ENCODE results near the gene G2E3.
A peak's percentile ranks its signal among the peaks of the same experiment; 100 is the strongest.
"Not testable (repeated sequence)": the region's sequence is repeated elsewhere in the genome, so short reads cannot be mapped to it uniquely, and the experiment has no call there.

G2E3 gene, protein sequence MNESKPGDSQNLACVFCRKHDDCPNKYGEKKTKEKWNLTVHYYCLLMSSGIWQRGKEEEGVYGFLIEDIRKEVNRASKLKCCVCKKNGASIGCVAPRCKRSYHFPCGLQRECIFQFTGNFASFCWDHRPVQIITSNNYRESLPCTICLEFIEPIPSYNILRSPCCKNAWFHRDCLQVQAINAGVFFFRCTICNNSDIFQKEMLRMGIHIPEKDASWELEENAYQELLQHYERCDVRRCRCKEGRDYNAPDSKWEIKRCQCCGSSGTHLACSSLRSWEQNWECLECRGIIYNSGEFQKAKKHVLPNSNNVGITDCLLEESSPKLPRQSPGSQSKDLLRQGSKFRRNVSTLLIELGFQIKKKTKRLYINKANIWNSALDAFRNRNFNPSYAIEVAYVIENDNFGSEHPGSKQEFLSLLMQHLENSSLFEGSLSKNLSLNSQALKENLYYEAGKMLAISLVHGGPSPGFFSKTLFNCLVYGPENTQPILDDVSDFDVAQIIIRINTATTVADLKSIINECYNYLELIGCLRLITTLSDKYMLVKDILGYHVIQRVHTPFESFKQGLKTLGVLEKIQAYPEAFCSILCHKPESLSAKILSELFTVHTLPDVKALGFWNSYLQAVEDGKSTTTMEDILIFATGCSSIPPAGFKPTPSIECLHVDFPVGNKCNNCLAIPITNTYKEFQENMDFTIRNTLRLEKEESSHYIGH

GRCh38 chr14:30558675-30559555 lies at the start of gene G2E3:
Gene G2E3, plus strand, starts transcription at chr14:30559158. Its CDS starts 21,922 bp downstream, at chr14:30581080.
- peak; percentile 82 for DNase-seq

DNA sequence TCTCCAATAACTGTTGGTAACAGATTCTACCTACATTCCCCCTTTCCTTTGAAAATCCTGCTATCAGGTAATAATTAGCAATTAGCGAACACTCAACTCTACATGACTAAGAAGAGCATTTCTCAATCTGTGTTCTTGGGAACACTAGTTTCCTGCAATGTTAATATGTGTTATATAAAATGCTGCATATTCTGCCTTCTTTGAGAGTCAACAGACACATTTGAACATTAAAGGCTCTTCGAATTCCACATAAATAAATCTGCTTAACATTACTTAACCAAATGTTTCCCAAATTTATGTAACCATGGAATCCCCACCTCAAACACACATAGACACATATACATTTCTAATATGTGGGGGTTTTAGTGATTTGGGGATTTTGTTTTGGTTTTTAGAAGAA lies 41.2 kb upstream of the G2E3 start:
- no peak for DNase-seq

- DNase-seq: peak; percentile 83
These were observed 39.9 kb upstream of the G2E3 start for GRCh38 chr14:30518867-30519560.

DNA sequence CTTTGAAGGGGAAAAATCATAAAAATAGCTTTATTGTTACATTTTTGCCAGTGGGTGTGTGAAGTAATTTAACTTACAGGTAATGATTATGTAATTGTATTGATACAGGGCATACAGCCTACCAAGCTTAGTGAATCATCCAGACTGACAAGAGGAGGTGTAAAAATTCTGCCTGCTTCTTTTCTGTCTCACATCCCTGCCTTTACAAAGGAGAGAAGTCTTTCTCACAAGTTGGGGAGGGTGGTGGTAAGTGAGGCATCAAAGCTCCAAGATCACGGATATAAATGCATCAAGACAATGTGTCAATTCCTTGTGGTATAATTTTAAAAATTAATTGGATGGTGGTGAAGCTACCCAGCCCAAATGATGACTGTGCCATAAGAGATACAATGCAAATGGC lies 39.0 kb upstream of the G2E3 start:
- no peak for DNase-seq

DNA sequence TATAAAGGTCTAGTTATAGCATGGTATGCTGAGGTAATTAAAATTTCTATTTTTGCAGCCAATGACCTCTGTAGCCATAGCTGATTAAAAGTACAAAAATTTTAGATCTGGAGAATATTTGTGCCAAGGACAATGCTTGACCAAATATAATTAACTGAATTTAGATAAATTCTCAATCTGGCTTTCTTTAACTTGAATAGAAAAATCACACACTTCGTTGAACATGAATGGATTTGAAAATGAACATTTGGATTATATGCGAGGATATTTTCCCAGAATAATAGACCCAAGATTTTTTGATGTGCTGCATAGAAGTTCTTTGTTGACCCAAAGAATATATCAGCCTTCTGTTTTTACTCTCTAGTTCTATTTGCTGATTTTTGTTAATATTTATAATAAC lies 38.4 kb upstream of the G2E3 start:
- no peak for DNase-seq

DNA sequence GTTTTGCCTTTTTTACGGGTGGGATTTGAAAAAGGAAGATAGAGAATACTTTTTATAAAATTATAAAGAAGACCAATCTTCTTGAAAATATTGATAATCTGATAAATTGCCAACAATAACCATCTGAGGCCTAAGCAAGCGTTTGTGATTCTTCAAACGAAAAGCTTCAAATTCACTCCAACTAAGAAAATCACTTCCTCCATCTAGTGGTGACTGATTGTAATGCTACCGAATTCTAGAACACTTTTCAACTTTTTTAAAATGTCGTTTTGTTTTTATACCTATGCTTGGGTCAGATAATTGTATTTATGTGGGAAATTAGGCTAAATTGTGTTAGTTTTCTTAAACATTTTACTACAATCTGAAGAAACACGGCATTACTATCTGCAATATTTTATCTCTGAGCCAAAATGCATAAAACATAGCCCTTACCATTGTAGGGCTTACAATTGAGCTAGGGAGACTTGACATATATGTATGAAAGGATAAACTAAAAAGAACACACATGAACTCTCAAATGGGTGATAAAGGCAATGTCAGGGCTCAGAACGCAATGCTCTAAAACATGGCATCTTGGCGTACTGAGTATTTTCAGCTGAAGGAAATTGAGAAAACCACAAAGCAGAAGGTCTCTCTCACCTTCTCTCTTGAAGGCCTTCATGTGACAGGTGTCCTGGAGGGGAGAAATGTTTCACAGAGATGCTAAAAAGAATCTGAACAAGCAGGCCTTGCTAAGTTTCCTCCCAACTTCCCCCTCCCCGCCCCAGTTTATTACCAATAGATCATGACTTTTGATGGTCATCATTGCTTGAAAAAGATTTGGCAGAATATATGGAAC lies 36.8 kb upstream of the G2E3 start:
- peak; percentile 27 for DNase-seq

- DNase-seq: no peak
These were observed 33.1 kb upstream of the G2E3 start for GRCh38 chr14:30525833-30526232.

DNA sequence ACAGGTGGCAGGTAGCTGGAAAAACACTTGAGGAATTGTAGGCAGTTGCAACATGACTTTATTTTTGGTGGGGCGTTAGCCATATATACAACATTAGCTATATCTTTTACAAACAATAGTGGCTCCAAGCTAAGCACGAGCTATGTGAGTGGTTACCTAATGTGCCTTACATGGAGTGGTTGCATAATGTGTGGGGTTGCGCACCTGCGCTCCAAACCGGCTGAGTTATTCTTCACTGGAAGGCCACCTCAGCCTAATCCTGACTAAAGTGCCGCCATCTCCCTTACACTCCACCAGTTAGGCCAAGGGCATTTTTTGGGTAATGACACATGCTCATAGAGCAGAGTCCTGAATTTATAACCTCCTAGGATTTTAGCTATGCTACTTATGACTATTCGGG lies 31.8 kb upstream of the G2E3 start:
- no peak for DNase-seq

DNA sequence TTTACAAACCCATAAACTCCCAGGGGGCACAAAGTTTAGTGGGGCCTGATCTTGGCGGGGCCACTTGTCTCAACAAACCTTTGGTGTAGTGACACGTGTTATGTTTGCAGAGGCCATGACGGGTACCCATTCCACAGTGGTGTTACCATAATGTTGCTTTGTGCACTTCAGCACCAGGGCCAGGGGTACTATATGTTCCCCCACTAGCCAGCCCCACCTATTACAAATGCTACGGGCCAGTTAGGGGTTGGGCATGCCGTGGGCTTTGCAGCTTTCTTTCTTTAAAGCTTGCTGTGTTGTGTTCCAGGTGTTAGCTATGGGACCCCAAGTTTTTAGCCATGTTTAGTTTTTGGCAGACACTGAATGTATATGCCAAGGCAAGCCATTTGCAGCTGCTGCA lies 30.8 kb upstream of the G2E3 start:
- no peak for DNase-seq

- DNase-seq: no peak
These were observed 29.9 kb upstream of the G2E3 start for GRCh38 chr14:30528778-30529642.

DNA sequence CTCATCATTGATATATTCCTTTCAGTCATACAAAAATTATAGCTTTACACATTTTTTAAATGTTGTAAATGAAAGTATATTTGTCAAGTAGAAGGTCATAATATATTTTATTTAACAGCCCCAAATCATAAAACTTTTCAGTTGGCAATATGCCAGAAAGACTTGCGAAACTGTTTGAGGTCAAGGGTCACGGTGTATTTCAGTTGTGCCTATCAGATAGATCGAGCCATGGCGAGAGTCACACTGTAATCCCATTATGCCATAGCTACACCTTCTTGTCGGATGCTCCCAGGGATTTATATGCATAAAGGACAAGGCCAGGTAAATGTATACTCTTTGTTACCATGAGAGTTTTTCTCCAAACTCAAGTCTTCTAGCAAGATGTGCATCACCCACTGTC lies 26.7 kb upstream of the G2E3 start:
- no peak for DNase-seq

- DNase-seq: no peak
These were observed 25.8 kb upstream of the G2E3 start for GRCh38 chr14:30533126-30533525.

DNA sequence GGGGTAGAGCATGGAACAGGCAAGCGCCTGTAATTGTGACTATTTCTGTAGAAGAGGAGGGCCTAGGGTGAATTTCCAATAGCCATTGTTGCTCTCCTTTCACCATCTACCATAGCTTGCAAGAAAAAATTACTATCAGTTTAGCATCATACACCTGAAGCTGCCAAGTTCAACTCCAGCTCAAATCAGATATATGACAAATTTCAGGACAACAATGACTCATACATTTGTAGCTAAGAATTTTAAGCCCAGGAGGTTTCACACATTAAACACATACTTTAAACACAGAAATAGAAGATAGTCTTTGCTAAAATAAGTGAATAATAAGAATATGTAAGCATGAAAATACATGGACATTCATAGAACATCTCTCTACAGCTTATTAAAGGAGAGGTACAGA lies 17.6 kb upstream of the G2E3 start:
- DNase-seq: no peak

GRCh38 chr14:30546735-30547134 lies 12.2 kb upstream of the G2E3 start:
- DNase-seq: not testable (repeated sequence)

DNA sequence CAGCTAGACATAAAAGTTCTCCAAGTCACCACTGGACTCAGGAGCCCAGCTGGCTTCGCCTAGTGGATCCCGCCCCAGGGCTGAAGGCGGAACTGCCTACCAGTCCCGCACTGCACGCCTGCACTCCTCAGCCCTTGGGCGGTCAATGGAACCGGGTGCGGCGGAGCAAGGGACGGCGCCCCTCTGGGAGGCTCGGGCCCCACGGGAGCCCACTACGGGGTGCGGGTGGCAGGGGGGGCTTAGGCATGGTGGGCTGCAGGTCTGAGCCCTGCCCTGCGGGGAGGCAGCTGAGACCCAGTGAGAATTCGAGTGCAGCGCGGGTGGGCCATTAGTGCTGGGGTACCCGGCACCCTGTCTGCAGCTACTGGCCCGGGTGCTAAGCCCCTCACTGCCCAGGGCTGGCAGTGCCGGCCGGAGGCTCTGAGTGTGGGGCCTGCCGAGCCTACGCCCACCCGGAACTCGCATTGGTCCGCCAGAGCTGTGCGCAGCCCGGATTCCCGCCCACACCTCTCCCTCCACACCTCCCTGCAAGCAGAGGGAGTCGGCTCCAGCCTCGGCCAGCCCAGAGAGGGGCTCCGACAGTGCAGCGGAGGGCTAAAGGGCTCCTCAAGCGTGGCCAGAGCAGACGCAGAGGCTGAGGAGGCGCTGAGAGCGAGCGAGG lies 11.4 kb upstream of the G2E3 start:
- DNase-seq: no peak

- no peak for DNase-seq
These were observed 8.6 kb upstream of the G2E3 start for GRCh38 chr14:30550335-30550734.

GRCh38 chr14:30551460-30551859 lies 7.5 kb upstream of the G2E3 start:
- no peak for DNase-seq

DNA sequence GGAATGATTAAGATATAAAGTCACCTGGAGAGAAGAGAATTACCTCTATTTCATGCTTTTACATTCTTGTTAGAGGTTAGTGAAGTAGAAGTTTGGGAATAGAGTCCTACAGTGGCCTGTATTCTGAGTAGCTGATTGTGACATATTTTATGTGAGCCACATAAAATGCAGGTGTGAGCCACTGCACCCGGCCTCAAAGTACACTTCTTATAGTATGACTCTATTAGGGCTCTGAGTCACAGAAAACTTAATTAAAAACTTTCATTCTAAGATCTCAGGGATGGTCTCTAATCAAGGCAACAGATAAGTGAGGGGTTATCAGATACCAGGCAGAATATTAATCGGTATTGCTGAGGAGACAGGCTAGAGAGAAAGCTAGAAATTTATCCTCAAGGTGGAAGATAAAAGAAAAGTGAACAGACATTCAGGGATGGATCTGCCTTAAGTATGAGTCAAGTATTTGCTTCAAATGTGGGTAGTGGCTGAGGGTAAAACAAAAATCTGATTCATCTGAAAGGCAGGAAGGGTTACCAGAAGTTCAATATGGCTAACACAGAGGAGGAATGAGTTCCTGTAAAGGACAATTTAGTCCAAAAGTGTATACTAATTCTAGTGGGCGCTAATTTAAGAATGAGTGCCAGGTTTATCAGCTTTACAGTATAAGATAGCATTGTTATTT lies 5.5 kb upstream of the G2E3 start:
- no peak for DNase-seq

DNA sequence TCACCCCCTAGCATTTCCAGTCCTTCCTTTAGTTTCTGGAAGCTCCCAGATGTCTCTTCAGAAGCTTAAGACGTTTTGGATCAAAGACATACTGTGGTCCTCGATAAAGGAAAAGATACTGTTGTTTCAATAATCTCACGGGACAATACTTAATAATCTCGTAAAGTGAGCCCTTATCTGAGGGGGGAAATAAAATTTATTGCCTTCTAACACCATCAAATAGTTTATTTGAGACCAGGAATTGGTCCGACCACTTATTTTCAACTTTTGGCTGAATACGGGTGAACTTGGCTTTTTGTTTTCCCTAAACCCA lies 640 bp upstream of the G2E3 start:
- no peak for DNase-seq

- DNase-seq: peak; percentile 40
These were observed 707 bp downstream of the G2E3 start for GRCh38 chr14:30559638-30560091.
